AG04450 (cell line): ENCODE results near the gene ATP6V1G3. TPM values are rescaled to one million over a fixed set of nuclear protein-coding genes. Genes with fewer than 3 reads are reported as not detected.

Experiments
- CTCF ChIA-PET: fragments of 300-600, 350-600 bp; formaldehyde crosslinking; extraction: SDS; loops from one replicate; lab custom pipeline; 2022; ENCODE audit warnings: antibody characterized with exemption, inconsistent platforms; lab: Charles Lee
- POLR2A ChIA-PET: fragments of 350-600 bp; formaldehyde crosslinking; extraction: SDS; loops from one replicate; lab custom pipeline; 2021; ENCODE audit warnings: antibody characterized with exemption, inconsistent platforms; lab: Yijun Ruan, JAX
- DNase-seq: peaks from one replicate; pipeline ENCODE4 v3.0.0-alpha.2; 2011; ENCODE audit warnings: low read depth, low spot score
- H3K27ac ChIP-seq: one replicate; pipeline ENCODE4 v1.5.1; 2012; ENCODE audit warnings: low read depth, low read length, control low read depth
- H3K27me3 ChIP-seq: one replicate; pipeline ENCODE4 v1.6.0; 2012; ENCODE audit warnings: low read length; ENCODE audit not compliant: control insufficient read depth, insufficient read depth
- H3K4me3 ChIP-seq: 2 replicates; pipeline ENCODE4 v1.5.1; 2011; ENCODE audit warnings: mild to moderate bottlenecking, low read depth, low read length, control low read depth
- H3K9me3 ChIP-seq: 2 replicates; pipeline ENCODE4 v1.5.1; 2012; ENCODE audit warnings: low read length; ENCODE audit not compliant: control insufficient read depth, insufficient read depth
- polyA plus RNA-seq: library from polyadenylated mRNA; depleted of rRNA; stranded (reverse); fragments of >200 nt; gene quantifications from 2 replicates; pipeline ENCODE4 v1.2.3, GENCODE V29; 2011
- TF ChIP-seq, protein P1 (sequence below): IDR thresholded peaks from 2 replicates; pipeline ENCODE4 v1.5.1; 2011; ENCODE audit warnings: low read depth, low read length, control low read depth, inconsistent platforms

Gene ATP6V1G3
- polyA plus RNA-seq, 1 experiment: not detected

DNA sequence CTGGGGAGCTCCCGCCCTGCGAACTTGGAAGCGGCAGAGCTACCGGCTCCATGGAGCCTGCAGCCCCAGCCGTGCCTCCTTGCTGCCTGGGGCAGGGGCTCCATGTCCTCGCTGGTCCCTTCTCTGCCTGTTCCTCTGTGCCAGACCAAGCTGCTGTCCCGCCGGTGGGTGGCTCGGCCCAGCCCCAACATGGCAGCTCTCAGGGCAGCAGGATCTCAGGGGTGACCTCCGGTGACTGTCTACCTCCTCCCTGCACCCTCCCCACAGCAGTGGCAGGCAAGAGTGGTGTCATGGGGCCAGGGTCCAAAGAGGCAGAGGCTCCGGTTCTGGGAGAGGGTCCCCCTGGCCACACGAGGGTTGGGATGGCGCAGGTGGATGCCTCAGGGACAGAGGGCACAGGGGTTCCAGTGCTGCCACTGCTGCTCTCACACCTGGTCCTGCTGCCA, 45.8 kb downstream of the ATP6V1G3 start:
- no peak for DNase-seq
- Histone ChIP-seq H3K4me3 (no peak overlapping the region), H3K27me3 (no peaks in the 10 kb centered on the region), H3K9me3 (peaks cover 10% of the 10 kb centered on the region; the same call in 1 of the 2 replicates), H3K27ac (no peak overlapping the region)
- POLR2A ChIA-PET: no interaction called here
- CTCF ChIA-PET: no interaction called here
- TF ChIP-seq, protein P1, sequence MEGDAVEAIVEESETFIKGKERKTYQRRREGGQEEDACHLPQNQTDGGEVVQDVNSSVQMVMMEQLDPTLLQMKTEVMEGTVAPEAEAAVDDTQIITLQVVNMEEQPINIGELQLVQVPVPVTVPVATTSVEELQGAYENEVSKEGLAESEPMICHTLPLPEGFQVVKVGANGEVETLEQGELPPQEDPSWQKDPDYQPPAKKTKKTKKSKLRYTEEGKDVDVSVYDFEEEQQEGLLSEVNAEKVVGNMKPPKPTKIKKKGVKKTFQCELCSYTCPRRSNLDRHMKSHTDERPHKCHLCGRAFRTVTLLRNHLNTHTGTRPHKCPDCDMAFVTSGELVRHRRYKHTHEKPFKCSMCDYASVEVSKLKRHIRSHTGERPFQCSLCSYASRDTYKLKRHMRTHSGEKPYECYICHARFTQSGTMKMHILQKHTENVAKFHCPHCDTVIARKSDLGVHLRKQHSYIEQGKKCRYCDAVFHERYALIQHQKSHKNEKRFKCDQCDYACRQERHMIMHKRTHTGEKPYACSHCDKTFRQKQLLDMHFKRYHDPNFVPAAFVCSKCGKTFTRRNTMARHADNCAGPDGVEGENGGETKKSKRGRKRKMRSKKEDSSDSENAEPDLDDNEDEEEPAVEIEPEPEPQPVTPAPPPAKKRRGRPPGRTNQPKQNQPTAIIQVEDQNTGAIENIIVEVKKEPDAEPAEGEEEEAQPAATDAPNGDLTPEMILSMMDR: no peak

DNA sequence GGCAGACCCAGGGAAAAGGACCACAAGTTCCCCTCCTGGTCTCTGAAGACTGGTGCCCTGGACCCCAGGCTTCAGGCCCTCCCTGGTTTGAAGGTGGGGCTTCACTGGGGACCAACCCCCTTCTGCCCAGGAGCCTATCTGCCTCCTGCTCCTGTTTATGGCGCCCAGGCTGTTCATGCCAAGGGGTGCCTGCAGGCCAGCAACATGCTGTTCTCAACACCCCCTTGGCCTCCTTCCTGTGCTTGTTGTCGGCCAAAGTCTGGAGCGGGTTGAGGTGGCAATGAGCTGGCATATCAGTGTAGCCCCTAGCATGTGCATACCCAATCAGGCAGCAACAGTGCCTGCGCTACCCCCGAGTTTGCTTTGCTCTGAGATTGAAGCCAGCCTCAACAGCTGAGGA, 46.3 kb downstream of the ATP6V1G3 start:
- no peak for DNase-seq
- Histone ChIP-seq H3K9me3 (peaks cover 10% of the 10 kb centered on the region; the same call in 1 of the 2 replicates), H3K27ac (no peak overlapping the region), H3K4me3 (no peak overlapping the region), H3K27me3 (no peaks in the 10 kb centered on the region)
- POLR2A ChIA-PET: no interaction called here
- TF ChIP-seq, protein P1: no peak
- CTCF ChIA-PET: interaction anchor here (0.6 kb wide), 1 partner anchor 561 kb away, joined by 4 read pairs; no protein-coding TSS in a partner anchor

DNA sequence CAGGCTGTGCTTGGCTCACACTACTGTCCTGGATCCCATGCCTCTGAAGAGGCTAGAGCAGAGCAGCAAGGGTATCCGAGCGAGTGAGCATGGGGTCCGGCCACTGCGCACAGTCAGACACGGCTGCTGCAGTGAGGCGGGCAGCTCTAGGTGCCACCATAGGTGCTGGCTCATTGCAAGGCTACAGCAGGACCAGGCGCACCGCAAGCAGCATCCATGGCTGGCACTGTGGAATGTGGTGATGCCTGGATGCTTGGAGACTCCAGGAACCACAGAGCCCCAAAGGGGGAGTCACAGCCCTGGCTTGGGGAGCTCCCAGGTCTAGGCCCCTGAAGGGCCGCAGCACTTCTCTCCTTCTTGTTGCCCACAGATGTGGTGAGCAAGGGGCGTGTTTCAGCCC, 47.2 kb downstream of the ATP6V1G3 start:
- H3K27ac ChIP-seq: peak overlapping the region; percentile 58
- H3K4me3 ChIP-seq: no peak overlapping the region
- CTCF ChIA-PET: interaction anchor here (0.5 to 1.2 kb wide), 3 partner anchors 560 to 1367 kb away, joined by 3 to 4 read pairs (median 4); no protein-coding TSS in a partner anchor
- POLR2A ChIA-PET: no interaction called here
- peaks cover 10% of the 10 kb centered on the region; the same call in 1 of the 2 replicates for H3K9me3 ChIP-seq
- TF ChIP-seq, protein P1: no peak
- no peaks in the 10 kb centered on the region for H3K27me3 ChIP-seq
- no peak for DNase-seq

DNA sequence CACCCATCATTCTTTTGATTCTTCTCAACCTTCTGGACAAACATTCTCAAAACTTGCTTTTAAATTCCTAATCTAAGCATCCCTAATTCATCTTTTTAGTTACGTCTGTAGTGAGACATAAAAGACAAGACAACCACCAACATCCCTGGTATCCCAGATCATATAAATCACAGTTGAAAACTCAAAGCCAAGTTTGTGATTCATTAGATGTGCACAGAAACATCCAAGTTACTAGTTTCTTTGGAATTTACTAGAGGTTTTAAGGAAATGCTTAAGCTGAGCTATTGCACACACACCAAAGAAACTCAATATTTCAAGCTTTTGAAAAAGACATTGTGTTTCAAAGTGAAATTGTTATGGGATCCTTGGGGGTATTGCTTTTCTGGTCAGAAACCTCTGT, 47.6 kb downstream of the ATP6V1G3 start:
- Histone ChIP-seq H3K27ac (peak overlapping the region; percentile 58), H3K9me3 (peaks cover 10% of the 10 kb centered on the region; the same call in 1 of the 2 replicates), H3K4me3 (no peak overlapping the region), H3K27me3 (no peaks in the 10 kb centered on the region)
- CTCF ChIA-PET: interaction anchor here (0.5 to 1.2 kb wide), 2 partner anchors 569 to 1366 kb away, joined by 3 to 4 read pairs; no protein-coding TSS in a partner anchor
- TF ChIP-seq, protein P1: no peak
- POLR2A ChIA-PET: no interaction called here
- peak; percentile 59 for DNase-seq

DNA sequence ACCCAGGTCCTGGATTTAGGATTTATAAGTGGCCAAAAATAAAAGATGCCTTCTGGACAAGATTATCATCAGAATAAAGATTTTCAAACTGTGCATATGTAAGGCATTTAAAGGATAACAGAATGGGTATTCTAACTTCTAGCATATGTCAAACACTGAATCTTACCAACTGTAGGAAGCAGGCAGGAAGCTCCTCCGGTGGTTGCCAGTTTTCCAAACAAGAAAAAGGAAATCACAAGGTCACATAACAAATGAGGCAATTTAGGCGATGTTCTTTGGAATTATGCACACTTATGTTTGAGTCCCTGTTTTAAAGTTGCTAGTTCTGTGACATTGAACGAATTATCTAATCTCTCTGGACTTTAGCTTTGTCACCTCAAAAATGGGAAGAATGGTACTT, 48.9 kb downstream of the ATP6V1G3 start:
- no peak for DNase-seq
- CTCF ChIA-PET: interaction anchor here (1.1 kb wide), 1 partner anchor 195 kb away, joined by 3 read pairs; no protein-coding TSS in a partner anchor

More for the DNA sequence above, 48.9 kb downstream of the ATP6V1G3 start:
- no peak overlapping the region for H3K4me3 ChIP-seq
- peaks cover 10% of the 10 kb centered on the region; the same call in 1 of the 2 replicates for H3K9me3 ChIP-seq
- no peak overlapping the region for H3K27ac ChIP-seq
- TF ChIP-seq, protein P1: no peak
- H3K27me3 ChIP-seq: no peaks in the 10 kb centered on the region
- POLR2A ChIA-PET: no interaction called here
